Suppressor macrophage treated with lipopolysaccharide for 1 hour (primary cell): ENCODE measurements around the gene TRIM63.
A peak's percentile ranks its signal among the peaks of the same experiment; 100 is the strongest.

Source experiments
- DNase-seq, 3 donors: peaks; one replicate each; pipeline ENCODE4 v3.0.0-alpha.2; 2020 to 2022

TRIM63 gene

GRCh38 chr1:26053718-26054560, 13.5 kb downstream of the TRIM63 start:
- DNase-seq: peak in 1 of 3 donors; percentile 22

GRCh38 chr1:26050248-26050640, 17.2 kb downstream of the TRIM63 start:
- no peak for DNase-seq

GRCh38 chr1:26049531-26050247, 17.7 kb downstream of the TRIM63 start:
- DNase-seq: peak; percentile 45 to 62 (median 50)

- DNase-seq: no peak
Measured at GRCh38 chr1:26047278-26047874, 20.1 kb downstream of the TRIM63 start.

GRCh38 chr1:26046246-26047095, 21.0 kb downstream of the TRIM63 start:
- DNase-seq: no peak

- DNase-seq: no peak
Measured at GRCh38 chr1:26045722-26046245, 21.6 kb downstream of the TRIM63 start, which contains the start of gene SLC30A2. Gene SLC30A2, minus strand, starts transcription at chr1:26046118. Its CDS starts 222 bp downstream, at chr1:26045896.

GRCh38 chr1:26044971-26045721, 22.3 kb downstream of the TRIM63 start:
- no peak for DNase-seq

GRCh38 chr1:26044414-26044813, 23.0 kb downstream of the TRIM63 start:
- DNase-seq: no peak

- DNase-seq: no peak
Measured at GRCh38 chr1:26043765-26044164, 23.7 kb downstream of the TRIM63 start.

- DNase-seq: no peak
Measured at GRCh38 chr1:26041978-26042377, 25.5 kb downstream of the TRIM63 start.

GRCh38 chr1:26041401-26041800, 26.0 kb downstream of the TRIM63 start:
- no peak for DNase-seq

GRCh38 chr1:26038904-26039303, 28.5 kb downstream of the TRIM63 start:
- DNase-seq: no peak

GRCh38 chr1:26038477-26038876, 29.0 kb downstream of the TRIM63 start:
- DNase-seq: no peak

GRCh38 chr1:26037904-26038303, 29.5 kb downstream of the TRIM63 start:
- no peak for DNase-seq

- DNase-seq: no peak
Measured at GRCh38 chr1:26036756-26037281, 30.6 kb downstream of the TRIM63 start.

GRCh38 chr1:26035959-26036755, 31.3 kb downstream of the TRIM63 start:
- DNase-seq: peak; percentile 81 to 89 (median 87)

- peak; percentile 94 to 96 (median 95) for DNase-seq
Measured at GRCh38 chr1:26035203-26035958, 32.0 kb downstream of the TRIM63 start.

- DNase-seq: no peak
Measured at GRCh38 chr1:26034504-26035202, 32.8 kb downstream of the TRIM63 start.
